ENCODE results near the gene ASPM.

ASPM gene

GRCh38 chr1:197146101-197147095, at the start of gene ASPM:
ASPM (minus strand) TSS chr1:197146669; CDS start chr1:197146437, 232 bp downstream.
- DNase-seq = peak; percentile 97

- no peak for DNase-seq
Observed at GRCh38 chr1:197195100-197195499, 48.6 kb upstream of the ASPM start.

- no peak for DNase-seq
Observed at GRCh38 chr1:197184190-197184589, 37.7 kb upstream of the ASPM start.

GRCh38 chr1:197183195-197183748, 36.8 kb upstream of the ASPM start:
- DNase-seq = no peak

- no peak for DNase-seq
Observed at GRCh38 chr1:197182716-197183115, 36.2 kb upstream of the ASPM start.

- DNase-seq = no peak
Observed at GRCh38 chr1:197181982-197182381, 35.5 kb upstream of the ASPM start.

- no peak for DNase-seq
Observed at GRCh38 chr1:197180252-197180878, 33.9 kb upstream of the ASPM start.

- no peak for DNase-seq
Observed at GRCh38 chr1:197178998-197179397, 32.5 kb upstream of the ASPM start.

GRCh38 chr1:197174818-197175217, 28.3 kb upstream of the ASPM start:
- no peak for DNase-seq

GRCh38 chr1:197173571-197174507, 27.4 kb upstream of the ASPM start:
- DNase-seq = no peak

GRCh38 chr1:197171531-197171930, 25.1 kb upstream of the ASPM start:
- DNase-seq = no peak

GRCh38 chr1:197170538-197170937, 24.1 kb upstream of the ASPM start:
- DNase-seq = no peak

- no peak for DNase-seq
Observed at GRCh38 chr1:197159461-197159860, 13.0 kb upstream of the ASPM start.

GRCh38 chr1:197156692-197157091, 10.2 kb upstream of the ASPM start:
- no peak for DNase-seq

- no peak for DNase-seq
Observed at GRCh38 chr1:197152662-197153061, 6.2 kb upstream of the ASPM start.

- DNase-seq = no peak
Observed at GRCh38 chr1:197151185-197151584, 4.7 kb upstream of the ASPM start.

- DNase-seq = no peak
Observed at GRCh38 chr1:197150336-197151005, 4.0 kb upstream of the ASPM start.

GRCh38 chr1:197149340-197149739, 2.9 kb upstream of the ASPM start:
- no peak for DNase-seq

GRCh38 chr1:197145446-197146024, 934 bp downstream of the ASPM start:
- peak; percentile 14 for DNase-seq

- peak; percentile 21 for DNase-seq
Observed at GRCh38 chr1:197144570-197145325, 1.7 kb downstream of the ASPM start.

GRCh38 chr1:197143276-197143675, 3.2 kb downstream of the ASPM start:
- DNase-seq = no peak
